ENCODE data around the gene POU3F2.
A peak's percentile ranks its signal among the peaks of the same experiment; 100 is the strongest.

POU3F2 gene

DNA sequence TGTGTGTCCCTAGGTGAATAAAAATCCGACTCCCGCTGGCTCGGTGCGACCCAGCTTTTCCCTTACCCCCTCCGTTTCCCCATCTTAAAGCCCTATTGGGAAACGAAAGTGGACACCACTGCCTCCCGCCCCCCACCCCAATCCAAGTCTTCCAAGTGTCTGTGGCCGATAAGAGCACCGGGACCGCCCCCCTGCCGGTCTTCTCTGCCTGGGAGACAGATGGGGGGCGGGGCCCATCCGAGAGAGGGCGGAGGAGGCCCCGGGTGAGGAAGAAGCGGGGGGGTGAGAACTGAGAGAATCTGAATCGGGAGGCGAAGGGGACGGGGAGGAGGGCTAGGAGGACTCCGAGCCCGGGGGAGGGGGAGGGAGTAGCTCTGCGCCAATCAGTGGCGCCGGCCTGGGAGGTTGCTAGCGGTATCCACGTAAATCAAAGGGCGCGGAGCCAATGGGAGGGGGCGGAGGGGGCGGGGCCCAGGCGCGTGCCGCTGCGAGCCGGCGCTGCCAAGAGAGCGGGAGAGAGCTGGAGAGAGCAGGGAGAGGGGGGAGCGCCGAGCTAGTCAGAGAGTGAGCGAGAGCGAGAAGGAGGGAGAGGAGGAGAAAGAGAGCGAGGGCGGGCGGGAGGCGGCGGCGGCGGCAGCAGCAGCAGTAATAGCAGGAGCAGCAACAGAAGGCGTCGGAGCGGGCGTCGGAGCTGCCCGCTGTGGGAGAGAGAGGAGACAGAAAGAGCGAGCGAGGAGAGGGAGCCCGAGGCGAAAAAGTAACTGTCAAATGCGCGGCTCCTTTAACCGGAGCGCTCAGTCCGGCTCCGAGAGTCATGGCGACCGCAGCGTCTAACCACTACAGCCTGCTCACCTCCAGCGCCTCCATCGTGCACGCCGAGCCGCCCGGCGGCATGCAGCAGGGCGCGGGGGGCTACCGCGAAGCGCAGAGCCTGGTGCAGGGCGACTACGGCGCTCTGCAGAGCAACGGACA is at the start of gene POU3F2:
POU3F2 (plus strand) TSS at position 515 of the 972 bp plus-strand sequence; CDS start at position 815, 300 bp downstream.
- peak; percentile 98 for DNase-seq (ENCODE audit: low spot score)

DNA sequence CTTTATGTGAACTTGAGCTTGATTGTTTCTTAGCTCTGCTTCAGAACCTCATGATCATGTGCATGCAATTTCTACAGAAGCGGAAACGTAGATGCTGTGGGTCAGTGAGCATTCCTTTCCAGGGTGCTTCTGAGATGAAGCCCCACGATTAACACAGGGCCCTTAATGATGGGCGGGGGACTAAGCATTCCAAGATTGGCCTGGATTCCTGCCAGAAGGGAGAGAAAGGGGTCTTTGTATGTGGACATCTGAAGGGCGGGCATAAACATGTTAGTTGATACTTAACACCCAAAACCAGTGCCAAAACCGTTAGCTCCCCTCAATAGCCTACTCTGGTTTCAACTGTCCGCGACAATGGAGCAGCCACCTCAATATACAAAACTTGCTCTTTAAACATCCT is 46.9 kb upstream of the POU3F2 start:
- DNase-seq (ENCODE audit: low spot score) = no peak

GRCh38 chr6:98787961-98788360 is 46.4 kb upstream of the POU3F2 start:
- no peak for DNase-seq (ENCODE audit: low spot score)

GRCh38 chr6:98794307-98794842 is 40.0 kb upstream of the POU3F2 start:
- DNase-seq (ENCODE audit: low spot score) = no peak

GRCh38 chr6:98797217-98797994 is 37.0 kb upstream of the POU3F2 start:
- DNase-seq (ENCODE audit: low spot score) = no peak

- DNase-seq (ENCODE audit: low spot score) = no peak
Observed at GRCh38 chr6:98800866-98801265, 33.5 kb upstream of the POU3F2 start.

GRCh38 chr6:98808541-98809210 is 25.7 kb upstream of the POU3F2 start:
- no peak for DNase-seq (ENCODE audit: low spot score)

DNA sequence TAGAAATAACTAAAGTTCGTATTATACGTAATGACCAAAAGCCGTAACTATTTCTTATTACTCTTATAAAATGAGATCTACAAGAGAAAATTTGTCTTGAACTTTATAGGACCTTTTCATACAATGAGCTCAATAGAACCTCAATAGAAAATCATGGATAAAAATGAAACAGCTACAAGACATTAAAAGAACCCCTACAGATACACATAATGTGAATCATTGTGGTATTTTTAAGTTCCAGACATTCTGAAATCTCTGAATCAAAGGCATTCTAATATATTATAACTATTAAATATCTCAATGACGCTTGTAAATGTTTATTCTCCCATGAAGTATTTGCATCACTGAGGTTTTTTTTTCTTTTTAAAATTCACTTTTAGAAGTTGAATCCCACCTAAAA is 22.2 kb upstream of the POU3F2 start:
- DNase-seq (ENCODE audit: low spot score) = no peak

DNA sequence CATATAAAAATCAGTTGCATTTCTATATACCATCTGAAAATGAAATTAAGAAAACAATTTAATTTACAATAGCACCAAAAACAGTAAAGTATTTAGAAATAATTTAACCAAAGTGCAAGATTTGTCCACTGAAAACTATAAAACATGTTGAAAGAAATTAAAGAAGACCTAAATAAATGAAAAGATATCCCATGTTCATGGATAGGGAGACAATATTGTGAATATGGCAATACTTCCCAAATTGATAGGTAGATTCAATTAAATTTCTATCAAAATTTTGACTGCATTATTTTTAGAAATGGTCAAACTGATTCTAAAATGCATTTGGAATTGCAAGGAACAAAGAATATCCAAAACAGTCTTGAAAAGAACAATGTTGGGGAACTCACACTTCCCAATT is 17.6 kb upstream of the POU3F2 start:
- no peak for DNase-seq (ENCODE audit: low spot score)

- no peak for DNase-seq (ENCODE audit: low spot score)
Observed at GRCh38 chr6:98821756-98822405, 12.5 kb upstream of the POU3F2 start.

GRCh38 chr6:98823428-98824161 is 10.8 kb upstream of the POU3F2 start:
- DNase-seq (ENCODE audit: low spot score) = no peak

- DNase-seq (ENCODE audit: low spot score) = peak; percentile 68
Observed at GRCh38 chr6:98824162-98824901, 10.0 kb upstream of the POU3F2 start.

GRCh38 chr6:98824902-98825599 is 9.3 kb upstream of the POU3F2 start:
- no peak for DNase-seq (ENCODE audit: low spot score)

DNA sequence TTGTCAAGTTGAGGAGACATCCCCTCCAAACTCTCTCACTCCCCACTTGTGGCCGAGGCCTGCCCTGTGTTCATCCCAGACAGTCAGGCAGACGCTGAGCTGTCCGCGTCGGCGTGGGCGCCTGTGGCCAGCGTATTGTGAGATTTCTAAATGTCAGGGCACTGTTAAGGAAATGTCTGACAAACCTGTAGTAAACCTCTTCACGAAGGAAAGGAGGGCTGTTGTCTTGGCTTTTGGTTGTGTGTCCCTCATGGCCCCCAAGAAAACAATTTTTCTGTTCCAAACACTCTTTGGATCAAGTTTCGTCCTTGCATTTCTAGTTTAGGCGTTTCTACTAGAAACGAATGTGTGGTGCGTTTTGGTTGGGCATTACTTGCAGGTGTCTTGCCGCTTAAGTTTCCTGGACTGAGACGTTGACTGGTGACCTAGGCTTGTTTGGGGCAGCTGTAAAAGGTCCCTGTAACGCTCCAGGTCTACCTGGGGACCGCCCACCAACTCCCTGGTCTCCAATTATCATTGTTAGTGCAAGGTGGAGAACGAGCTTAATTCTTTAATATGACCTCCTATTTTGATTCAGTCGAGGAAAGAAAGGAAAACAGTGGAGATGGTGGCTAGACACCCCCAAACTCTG is 8.7 kb upstream of the POU3F2 start:
- DNase-seq (ENCODE audit: low spot score) = no peak

DNA sequence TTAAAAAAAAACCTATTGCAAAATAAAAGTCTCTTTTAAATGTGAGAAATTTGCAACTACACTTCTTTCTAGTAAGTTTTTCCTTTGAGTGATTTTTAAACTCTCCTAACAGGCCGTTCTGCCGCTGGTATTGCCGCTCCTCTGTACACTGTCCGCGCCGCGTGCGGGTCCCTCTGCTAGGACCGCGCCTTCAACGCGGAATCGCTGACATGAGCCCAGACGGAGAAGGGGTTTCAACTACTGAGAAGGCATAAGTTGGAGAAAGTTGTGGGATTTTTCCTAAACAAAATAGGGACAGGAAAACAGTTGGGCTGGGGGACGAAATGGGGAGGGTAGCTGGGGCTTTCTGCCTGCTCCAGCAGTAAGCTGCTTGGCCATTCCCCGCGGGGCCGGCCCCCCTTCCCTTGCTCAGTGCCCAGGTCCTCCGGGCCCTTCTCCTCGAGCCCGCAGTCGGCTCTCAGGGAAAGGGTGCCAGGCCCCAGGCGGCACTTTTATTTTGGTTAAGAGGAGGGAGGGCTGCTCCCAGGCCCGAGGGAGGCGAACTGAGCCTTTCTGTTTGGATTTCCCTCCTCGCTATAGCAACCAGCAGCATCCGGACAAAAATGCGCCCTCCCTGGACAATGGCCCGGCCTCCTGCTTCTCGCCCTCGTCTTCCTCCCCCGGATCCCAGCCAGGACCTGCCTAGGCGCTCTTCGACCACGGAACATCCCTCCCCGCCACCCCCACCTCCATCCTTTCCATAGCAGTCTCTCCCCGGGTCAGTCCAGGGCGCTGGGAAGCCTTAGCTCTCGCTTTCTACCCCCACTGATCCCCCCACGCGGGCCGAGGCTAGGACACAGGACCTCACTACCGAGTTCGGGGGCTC is 6.8 kb upstream of the POU3F2 start:
- DNase-seq (ENCODE audit: low spot score) = peak; percentile 85

DNA sequence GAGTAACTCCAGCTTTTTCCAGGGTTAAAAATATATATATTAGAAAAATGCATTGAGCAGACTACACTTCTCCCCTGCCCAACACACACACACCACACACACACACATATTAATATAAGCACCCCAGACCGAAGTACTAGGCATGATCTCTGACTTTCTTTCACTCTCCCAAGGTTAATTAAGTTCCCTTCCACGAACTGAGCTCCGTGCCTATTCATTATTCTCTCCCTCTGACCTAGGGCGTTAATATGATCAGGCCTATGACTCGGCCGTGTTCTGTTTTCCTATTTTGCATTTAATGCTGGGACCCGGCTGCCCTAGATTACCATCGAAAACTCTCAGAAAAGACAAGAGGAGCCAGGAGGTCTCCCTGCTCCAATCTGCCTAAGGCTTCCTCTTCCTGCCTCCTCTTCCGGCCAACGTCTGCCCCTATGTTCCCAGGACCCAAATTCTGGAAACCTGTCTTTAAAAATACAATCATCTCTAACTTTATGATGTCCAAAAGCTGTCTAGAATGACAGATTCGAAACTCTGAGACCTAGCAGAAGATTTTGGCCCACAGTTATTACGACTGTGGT is 6.1 kb upstream of the POU3F2 start:
- no peak for DNase-seq (ENCODE audit: low spot score)

DNA sequence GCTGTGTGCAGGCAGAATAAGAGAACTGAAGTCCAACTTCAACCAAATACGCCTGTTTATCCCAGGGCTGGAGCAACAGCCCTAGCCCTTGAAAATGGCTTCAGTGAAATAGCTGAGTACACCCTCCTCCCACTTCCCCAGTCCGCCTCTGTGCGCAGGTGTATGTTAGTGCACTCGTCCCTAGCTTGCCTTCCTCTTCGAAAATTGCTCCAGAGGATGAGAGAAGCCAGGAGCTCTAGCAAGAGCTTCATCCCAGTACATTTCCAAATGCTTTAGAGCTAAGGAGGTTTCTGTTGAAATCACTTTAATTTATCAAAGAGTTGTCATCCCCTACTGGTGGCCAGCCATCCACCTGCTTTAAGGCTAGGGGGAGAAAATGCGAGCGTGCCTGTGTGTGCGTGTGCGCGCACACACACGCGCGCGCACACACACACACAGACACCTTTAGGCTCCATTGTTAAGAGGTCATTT is 5.4 kb upstream of the POU3F2 start:
- DNase-seq (ENCODE audit: low spot score) = peak; percentile 51

GRCh38 chr6:98830146-98830545 is 4.2 kb upstream of the POU3F2 start:
- no peak for DNase-seq (ENCODE audit: low spot score)
